Naive B cell (primary cell): ENCODE results near the gene CTDSPL2. TPM values are rescaled to one million over a fixed set of nuclear protein-coding genes. Genes with fewer than 3 reads are reported as not detected.
"Not testable (repeated sequence)": the region's sequence is repeated elsewhere in the genome, so short reads cannot be mapped to it uniquely, and the experiment has no call there.

Experiments
- ATAC-seq, 2 donors: fragments of 150-1000 bp; cut with Tn5 transposase; 2 replicates each; pipeline ENCODE4 v1.10.0; 2021; ENCODE audit warnings: low read depth in 2 of 2, mild to moderate bottlenecking in 2 of 2, moderate library complexity in 2 of 2
- DNase-seq: peaks from one replicate; pipeline ENCODE4 v3.0.0; 2022
- H3K27ac Mint-ChIP-seq, 6 donors: one replicate each; pipeline ENCODE4 v1.8.0; 2020 to 2022; ENCODE audit warnings: mild to moderate bottlenecking in 6 of 6, mixed read lengths in 6 of 6, moderate library complexity in 5 of 6, inconsistent platforms in 2 of 6
- H3K27me3 Mint-ChIP-seq, 3 donors: one replicate each; pipeline ENCODE4 v1.8.0; 2021 to 2022; ENCODE audit warnings: mixed read lengths in 3 of 3, mild to moderate bottlenecking in 1 of 3
- H3K36me3 Mint-ChIP-seq, 2 donors: one replicate each; pipeline ENCODE4 v1.8.0; 2020 to 2022; ENCODE audit warnings: mixed read lengths in 2 of 2, inconsistent platforms in 1 of 2, mild to moderate bottlenecking in 1 of 2
- H3K4me1 Mint-ChIP-seq, 3 donors: one replicate each; pipeline ENCODE4 v1.8.0; 2020 to 2022; ENCODE audit warnings: mixed read lengths in 3 of 3, inconsistent platforms in 1 of 3, mild to moderate bottlenecking in 1 of 3, moderate library complexity in 1 of 3
- H3K4me3 Mint-ChIP-seq, 8 donors: one replicate each; pipeline ENCODE4 v1.8.0; 2020 to 2022; ENCODE audit warnings: mild to moderate bottlenecking in 8 of 8, mixed read lengths in 8 of 8, moderate library complexity in 8 of 8, inconsistent platforms in 2 of 8
- H3K9me3 Mint-ChIP-seq, 7 donors: one replicate each; pipeline ENCODE4 v1.8.0; 2020 to 2022; ENCODE audit warnings: mixed read lengths in 7 of 7, mild to moderate bottlenecking in 5 of 7, inconsistent platforms in 2 of 7, moderate library complexity in 1 of 7
- polyA plus RNA-seq, 6 donors: library from polyadenylated mRNA; unstranded; fragments of 300-500 nt; fragmentation: Illumina TruSeq; gene quantifications; one replicate each; pipeline ENCODE4 v1.2.3, GENCODE V29; 2021; ENCODE audit warnings: low read depth in 6 of 6

The CTDSPL2 gene
- polyA plus RNA-seq, 6 donors from 2014 or later, result 29.0 to 48.6 (median 44.5) TPM

GRCh38 chr15:44495562-44495961 is 68.1 kb downstream of the CTDSPL2 start:
- no peak overlapping the region for H3K4me3 Mint-ChIP-seq
- ATAC-seq (no peak), DNase-seq (no peak)
- peaks cover 15 to 18% of the 10 kb centered on the region in 2 donors for H3K36me3 Mint-ChIP-seq
- no peaks in the 10 kb centered on the region for H3K27me3 Mint-ChIP-seq
- peaks cover 0 to 3% (median 0%) of the 10 kb centered on the region in 3 donors for H3K4me1 Mint-ChIP-seq
- H3K27ac Mint-ChIP-seq, result peak overlapping the region in 1 of 6 donors; percentile 42
- H3K9me3 Mint-ChIP-seq, result no peaks in the 10 kb centered on the region

- H3K27me3 Mint-ChIP-seq, result no peaks in the 10 kb centered on the region
- no peak for DNase-seq
- no peak for ATAC-seq
- no peak overlapping the region for H3K4me3 Mint-ChIP-seq
- peaks cover 0 to 19% of the 10 kb centered on the region in 2 donors for H3K36me3 Mint-ChIP-seq
- no peaks in the 10 kb centered on the region for H3K9me3 Mint-ChIP-seq
- peak overlapping the region in 3 of 6 donors; percentile 5 to 33 (median 17) for H3K27ac Mint-ChIP-seq
- peaks cover 0 to 5% (median 3%) of the 10 kb centered on the region in 3 donors for H3K4me1 Mint-ChIP-seq
These were observed 73.1 kb downstream of the CTDSPL2 start for GRCh38 chr15:44500555-44500954.

GRCh38 chr15:44501768-44502366 is 74.4 kb downstream of the CTDSPL2 start:
- Mint-ChIP-seq H3K27ac (peak overlapping the region in 3 of 6 donors; percentile 47 to 66 (median 58)), H3K27me3 (no peaks in the 10 kb centered on the region), H3K4me3 (no peak overlapping the region), H3K4me1 (peaks cover 0 to 5% (median 3%) of the 10 kb centered on the region in 3 donors), H3K36me3 (peaks cover 0 to 12% of the 10 kb centered on the region in 2 donors), H3K9me3 (no peaks in the 10 kb centered on the region)
- peak; percentile 16 for DNase-seq
- peak; percentile 38 to 48 for ATAC-seq

GRCh38 chr15:44516436-44516835 is 89.0 kb downstream of the CTDSPL2 start:
- Mint-ChIP-seq H3K9me3 (no peaks in the 10 kb centered on the region), H3K27me3 (no peaks in the 10 kb centered on the region), H3K4me3 (no peak overlapping the region), H3K27ac (no peak overlapping the region), H3K36me3 (peaks cover 4 to 8% of the 10 kb centered on the region in 2 donors), H3K4me1 (no peaks in the 10 kb centered on the region)
- no peak for ATAC-seq
- DNase-seq, result no peak

- H3K27ac Mint-ChIP-seq, result no peak overlapping the region
- peaks cover 4 to 8% of the 10 kb centered on the region in 2 donors for H3K36me3 Mint-ChIP-seq
- H3K9me3 Mint-ChIP-seq, result no peaks in the 10 kb centered on the region
These were observed 92.1 kb downstream of the CTDSPL2 start for GRCh38 chr15:44519537-44519936.

GRCh38 chr15:44525018-44525417 is 97.6 kb downstream of the CTDSPL2 start:
- Mint-ChIP-seq H3K4me3 (no peak overlapping the region), H3K27me3 (no peaks in the 10 kb centered on the region), H3K4me1 (peaks cover 0 to 3% (median 0%) of the 10 kb centered on the region in 3 donors), H3K36me3 (no peaks in the 10 kb centered on the region), H3K27ac (no peak overlapping the region), H3K9me3 (no peaks in the 10 kb centered on the region)
- no peak for DNase-seq
- no peak for ATAC-seq

More at GRCh38 chr15:44519537-44519936, 92.1 kb downstream of the CTDSPL2 start:
- H3K4me3 Mint-ChIP-seq, result no peak overlapping the region
- no peak for ATAC-seq
- H3K27me3 Mint-ChIP-seq, result no peaks in the 10 kb centered on the region
- no peaks in the 10 kb centered on the region for H3K4me1 Mint-ChIP-seq
- DNase-seq, result no peak

GRCh38 chr15:44527241-44527640 is 99.8 kb downstream of the CTDSPL2 start:
- H3K4me1 Mint-ChIP-seq, result peaks cover 4 to 6% (median 5%) of the 10 kb centered on the region in 3 donors
- H3K27me3 Mint-ChIP-seq, result no peaks in the 10 kb centered on the region
- ATAC-seq (no peak), DNase-seq (no peak)
- H3K4me3 Mint-ChIP-seq, result no peak overlapping the region
- no peaks in the 10 kb centered on the region for H3K9me3 Mint-ChIP-seq
- H3K36me3 Mint-ChIP-seq, result no peaks in the 10 kb centered on the region
- peak overlapping the region in 4 of 6 donors; percentile 17 to 61 (median 22) for H3K27ac Mint-ChIP-seq

- Mint-ChIP-seq H3K27ac (peak overlapping the region in 4 of 6 donors; percentile 5 to 54 (median 46)), H3K9me3 (no peaks in the 10 kb centered on the region), H3K36me3 (no peaks in the 10 kb centered on the region), H3K27me3 (no peaks in the 10 kb centered on the region), H3K4me1 (peaks cover 6 to 14% (median 8%) of the 10 kb centered on the region in 3 donors), H3K4me3 (peak overlapping the region in 2 of 8 donors; percentile 9 to 66)
- no peak for ATAC-seq
- DNase-seq, result no peak
These were observed 102.6 kb downstream of the CTDSPL2 start for GRCh38 chr15:44529864-44530604.

- Mint-ChIP-seq H3K9me3 (no peaks in the 10 kb centered on the region), H3K27ac (peak overlapping the region in 1 of 6 donors; percentile 78), H3K4me3 (peak overlapping the region in 1 of 8 donors; percentile 29), H3K27me3 (no peaks in the 10 kb centered on the region), H3K36me3 (no peaks in the 10 kb centered on the region), H3K4me1 (peaks cover 11 to 19% (median 13%) of the 10 kb centered on the region in 3 donors)
- DNase-seq, result no peak
- no peak for ATAC-seq
These were observed 103.2 kb downstream of the CTDSPL2 start for GRCh38 chr15:44530653-44531052.

- not testable (repeated sequence) for ATAC-seq, H3K4me3 Mint-ChIP-seq, H3K36me3 Mint-ChIP-seq, DNase-seq, H3K27me3 Mint-ChIP-seq, H3K9me3 Mint-ChIP-seq
- Mint-ChIP-seq H3K4me1 (peaks cover 17 to 25% (median 18%) of the 10 kb centered on the region in 3 donors), H3K27ac (peak overlapping the region in 2 of 6 donors; percentile 20 to 44)
These were observed 104.8 kb downstream of the CTDSPL2 start for GRCh38 chr15:44532275-44532674.

GRCh38 chr15:44532689-44533088 is 105.3 kb downstream of the CTDSPL2 start:
- DNase-seq, result no peak
- no peaks in the 10 kb centered on the region for H3K27me3 Mint-ChIP-seq
- no peaks in the 10 kb centered on the region for H3K36me3 Mint-ChIP-seq
- no peaks in the 10 kb centered on the region for H3K9me3 Mint-ChIP-seq
- peak overlapping the region in 3 of 8 donors; percentile 42 to 70 (median 43) for H3K4me3 Mint-ChIP-seq
- no peak for ATAC-seq
- peak overlapping the region in 4 of 6 donors; percentile 13 to 76 (median 56) for H3K27ac Mint-ChIP-seq
- H3K4me1 Mint-ChIP-seq, result peaks cover 19 to 26% (median 19%) of the 10 kb centered on the region in 3 donors

- H3K36me3 Mint-ChIP-seq, result no peaks in the 10 kb centered on the region
- H3K27ac Mint-ChIP-seq, result peak overlapping the region in 4 of 6 donors; percentile 81 to 97 (median 94)
- peak overlapping the region; percentile 54 to 96 (median 94) for H3K4me3 Mint-ChIP-seq
- ATAC-seq, result no peak
- no peaks in the 10 kb centered on the region for H3K27me3 Mint-ChIP-seq
- DNase-seq, result no peak
- H3K9me3 Mint-ChIP-seq, result no peaks in the 10 kb centered on the region
- peaks cover 26 to 44% (median 32%) of the 10 kb centered on the region in 3 donors for H3K4me1 Mint-ChIP-seq
These were observed 107.7 kb downstream of the CTDSPL2 start for GRCh38 chr15:44535092-44535491.

GRCh38 chr15:44535523-44536301 is 108.3 kb downstream of the CTDSPL2 start:
- no peaks in the 10 kb centered on the region for H3K36me3 Mint-ChIP-seq
- peak overlapping the region; percentile 83 to 97 (median 94) for H3K27ac Mint-ChIP-seq
- peaks cover 24 to 47% (median 34%) of the 10 kb centered on the region in 3 donors for H3K4me1 Mint-ChIP-seq
- ATAC-seq (no peak), DNase-seq (peak; percentile 24)
- no peaks in the 10 kb centered on the region for H3K9me3 Mint-ChIP-seq
- no peaks in the 10 kb centered on the region for H3K27me3 Mint-ChIP-seq
- H3K4me3 Mint-ChIP-seq, result peak overlapping the region; percentile 87 to 97 (median 95)
